H1 (cell line): ENCODE data around the gene KIAA1328. TPM values are rescaled to one million over a fixed set of nuclear protein-coding genes. Genes with fewer than 3 reads are reported as not detected.

ENCODE experiments used
- CTBP2 ChIP-seq: IDR thresholded peaks from 2 replicates; pipeline ENCODE4 v1.7.0; 2011; ENCODE audit warnings: borderline replicate concordance, mild to moderate bottlenecking, moderate library complexity, mixed read lengths, low read length; ENCODE audit not compliant: insufficient read depth, insufficient read length
- polyA plus RNA-seq, 7 experiments: library from polyadenylated mRNA; depleted of rRNA in 3 of 7; stranded (reverse) in 5 of 7; unstranded in 2 of 7; fragments of >200 nt in 5 of 7; fragments of 200-250 nt in 2 of 7; gene quantifications; 1 replicate in 5 of 7; 2 replicates in 1 of 7; 4 replicates in 1 of 7; pipeline versions ENCODE4 v1.2.1 to v1.2.3, GENCODE V29; 2011 to 2013; ENCODE audit warnings: missing spikeins in 2 of 7, mixed read lengths in 2 of 7
- total RNA-seq: library from RNA; stranded (reverse); fragmentation: NEBNext Ultra II Directional; extraction: Animal tissue kit (Norgen Biotek cat#: 25700); gene quantifications from 2 replicates; pipeline ENCODE4 v1.2.1, GENCODE V29; 2021
- TF ChIP-seq, protein P1 (sequence below): fragments of 300-600 bp; sonication (generic); IDR thresholded peaks from 2 replicates; pipeline ENCODE4 v1.7.1; 2012; ENCODE audit warnings: low read length, moderate library complexity, mild to moderate bottlenecking, inconsistent platforms; ENCODE audit not compliant: insufficient replicate concordance

The KIAA1328 gene
- total and polyA plus RNA-seq, 2 of the 8 experiments (the other 6 are each of a cell fraction or from before 2014, with no cell fraction given): 2.6 to 5.7 TPM

DNA sequence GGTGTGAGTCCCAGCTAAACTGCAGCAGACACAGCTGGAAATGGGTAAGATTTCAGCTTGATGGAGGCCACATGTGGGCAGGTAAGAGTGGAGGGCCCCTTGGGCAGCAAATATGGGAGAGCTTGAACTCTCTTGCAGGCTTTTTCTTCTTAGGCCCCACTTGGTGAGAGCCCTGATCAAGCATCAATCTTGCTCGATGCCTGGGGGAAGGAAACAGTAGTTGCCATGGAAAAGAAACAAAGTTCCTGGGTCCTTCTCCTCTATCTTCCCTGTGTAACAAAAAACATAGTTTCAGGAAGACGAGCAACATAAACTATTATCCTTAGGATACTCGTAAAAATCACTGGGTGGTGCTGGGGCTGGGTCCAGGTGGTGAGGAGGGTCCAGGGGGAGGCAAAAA is 42.9 kb downstream of the KIAA1328 start (continued):
- TF ChIP-seq, protein P1, sequence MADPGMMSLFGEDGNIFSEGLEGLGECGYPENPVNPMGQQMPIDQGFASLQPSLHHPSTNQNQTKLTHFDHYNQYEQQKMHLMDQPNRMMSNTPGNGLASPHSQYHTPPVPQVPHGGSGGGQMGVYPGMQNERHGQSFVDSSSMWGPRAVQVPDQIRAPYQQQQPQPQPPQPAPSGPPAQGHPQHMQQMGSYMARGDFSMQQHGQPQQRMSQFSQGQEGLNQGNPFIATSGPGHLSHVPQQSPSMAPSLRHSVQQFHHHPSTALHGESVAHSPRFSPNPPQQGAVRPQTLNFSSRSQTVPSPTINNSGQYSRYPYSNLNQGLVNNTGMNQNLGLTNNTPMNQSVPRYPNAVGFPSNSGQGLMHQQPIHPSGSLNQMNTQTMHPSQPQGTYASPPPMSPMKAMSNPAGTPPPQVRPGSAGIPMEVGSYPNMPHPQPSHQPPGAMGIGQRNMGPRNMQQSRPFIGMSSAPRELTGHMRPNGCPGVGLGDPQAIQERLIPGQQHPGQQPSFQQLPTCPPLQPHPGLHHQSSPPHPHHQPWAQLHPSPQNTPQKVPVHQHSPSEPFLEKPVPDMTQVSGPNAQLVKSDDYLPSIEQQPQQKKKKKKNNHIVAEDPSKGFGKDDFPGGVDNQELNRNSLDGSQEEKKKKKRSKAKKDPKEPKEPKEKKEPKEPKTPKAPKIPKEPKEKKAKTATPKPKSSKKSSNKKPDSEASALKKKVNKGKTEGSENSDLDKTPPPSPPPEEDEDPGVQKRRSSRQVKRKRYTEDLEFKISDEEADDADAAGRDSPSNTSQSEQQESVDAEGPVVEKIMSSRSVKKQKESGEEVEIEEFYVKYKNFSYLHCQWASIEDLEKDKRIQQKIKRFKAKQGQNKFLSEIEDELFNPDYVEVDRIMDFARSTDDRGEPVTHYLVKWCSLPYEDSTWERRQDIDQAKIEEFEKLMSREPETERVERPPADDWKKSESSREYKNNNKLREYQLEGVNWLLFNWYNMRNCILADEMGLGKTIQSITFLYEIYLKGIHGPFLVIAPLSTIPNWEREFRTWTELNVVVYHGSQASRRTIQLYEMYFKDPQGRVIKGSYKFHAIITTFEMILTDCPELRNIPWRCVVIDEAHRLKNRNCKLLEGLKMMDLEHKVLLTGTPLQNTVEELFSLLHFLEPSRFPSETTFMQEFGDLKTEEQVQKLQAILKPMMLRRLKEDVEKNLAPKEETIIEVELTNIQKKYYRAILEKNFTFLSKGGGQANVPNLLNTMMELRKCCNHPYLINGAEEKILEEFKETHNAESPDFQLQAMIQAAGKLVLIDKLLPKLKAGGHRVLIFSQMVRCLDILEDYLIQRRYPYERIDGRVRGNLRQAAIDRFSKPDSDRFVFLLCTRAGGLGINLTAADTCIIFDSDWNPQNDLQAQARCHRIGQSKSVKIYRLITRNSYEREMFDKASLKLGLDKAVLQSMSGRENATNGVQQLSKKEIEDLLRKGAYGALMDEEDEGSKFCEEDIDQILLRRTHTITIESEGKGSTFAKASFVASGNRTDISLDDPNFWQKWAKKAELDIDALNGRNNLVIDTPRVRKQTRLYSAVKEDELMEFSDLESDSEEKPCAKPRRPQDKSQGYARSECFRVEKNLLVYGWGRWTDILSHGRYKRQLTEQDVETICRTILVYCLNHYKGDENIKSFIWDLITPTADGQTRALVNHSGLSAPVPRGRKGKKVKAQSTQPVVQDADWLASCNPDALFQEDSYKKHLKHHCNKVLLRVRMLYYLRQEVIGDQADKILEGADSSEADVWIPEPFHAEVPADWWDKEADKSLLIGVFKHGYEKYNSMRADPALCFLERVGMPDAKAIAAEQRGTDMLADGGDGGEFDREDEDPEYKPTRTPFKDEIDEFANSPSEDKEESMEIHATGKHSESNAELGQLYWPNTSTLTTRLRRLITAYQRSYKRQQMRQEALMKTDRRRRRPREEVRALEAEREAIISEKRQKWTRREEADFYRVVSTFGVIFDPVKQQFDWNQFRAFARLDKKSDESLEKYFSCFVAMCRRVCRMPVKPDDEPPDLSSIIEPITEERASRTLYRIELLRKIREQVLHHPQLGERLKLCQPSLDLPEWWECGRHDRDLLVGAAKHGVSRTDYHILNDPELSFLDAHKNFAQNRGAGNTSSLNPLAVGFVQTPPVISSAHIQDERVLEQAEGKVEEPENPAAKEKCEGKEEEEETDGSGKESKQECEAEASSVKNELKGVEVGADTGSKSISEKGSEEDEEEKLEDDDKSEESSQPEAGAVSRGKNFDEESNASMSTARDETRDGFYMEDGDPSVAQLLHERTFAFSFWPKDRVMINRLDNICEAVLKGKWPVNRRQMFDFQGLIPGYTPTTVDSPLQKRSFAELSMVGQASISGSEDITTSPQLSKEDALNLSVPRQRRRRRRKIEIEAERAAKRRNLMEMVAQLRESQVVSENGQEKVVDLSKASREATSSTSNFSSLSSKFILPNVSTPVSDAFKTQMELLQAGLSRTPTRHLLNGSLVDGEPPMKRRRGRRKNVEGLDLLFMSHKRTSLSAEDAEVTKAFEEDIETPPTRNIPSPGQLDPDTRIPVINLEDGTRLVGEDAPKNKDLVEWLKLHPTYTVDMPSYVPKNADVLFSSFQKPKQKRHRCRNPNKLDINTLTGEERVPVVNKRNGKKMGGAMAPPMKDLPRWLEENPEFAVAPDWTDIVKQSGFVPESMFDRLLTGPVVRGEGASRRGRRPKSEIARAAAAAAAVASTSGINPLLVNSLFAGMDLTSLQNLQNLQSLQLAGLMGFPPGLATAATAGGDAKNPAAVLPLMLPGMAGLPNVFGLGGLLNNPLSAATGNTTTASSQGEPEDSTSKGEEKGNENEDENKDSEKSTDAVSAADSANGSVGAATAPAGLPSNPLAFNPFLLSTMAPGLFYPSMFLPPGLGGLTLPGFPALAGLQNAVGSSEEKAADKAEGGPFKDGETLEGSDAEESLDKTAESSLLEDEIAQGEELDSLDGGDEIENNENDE: no peak
- TF ChIP-seq CTBP2: no peak
